Gastrocnemius medialis (tissue), 4 donors: ENCODE measurements around the gene DAD1. TPM values are rescaled to one million over a fixed set of nuclear protein-coding genes. Genes with fewer than 3 reads are reported as not detected.
"Not testable (repeated sequence)": the region's sequence is repeated elsewhere in the genome, so short reads cannot be mapped to it uniquely, and the experiment has no call there.

Source experiments
- ATAC-seq, 2 donors: fragments of 150-250 bp; one replicate each; pipeline ENCODE4 v1.9.1; 2016
- DNase-seq, 2 donors: peaks; one replicate each; pipeline ENCODE4 v3.0.0-alpha.2; 2019
- H3K27ac ChIP-seq, 4 donors: fragments of 200-600 bp; sonication (generic); 1 replicate in 1 of 4; 2 replicates in 3 of 4; pipeline ENCODE4 v1.5.1; 2016 to 2018; ENCODE audit warnings: mild to moderate bottlenecking in 2 of 4, moderate library complexity in 1 of 4
- H3K27me3 ChIP-seq, 3 donors: fragments of 200-600 bp; sonication (generic) in 2 of 3; 1 replicate in 1 of 3; 2 replicates in 2 of 3; pipeline versions ENCODE4 v1.5.1 to v1.6.0; 2016 to 2019; ENCODE audit warnings: mild to moderate bottlenecking in 1 of 3, moderate library complexity in 1 of 3
- H3K36me3 ChIP-seq, 2 donors: fragments of 200-600 bp; sonication (generic) in 1 of 2; one replicate each; pipeline ENCODE4 v1.5.1; 2017 to 2018
- H3K4me1 ChIP-seq, 2 donors: fragments of 200-600 bp; sonication (generic) in 1 of 2; one replicate each; pipeline ENCODE4 v1.5.1; 2016 to 2017; ENCODE audit warnings: mild to moderate bottlenecking in 2 of 2
- H3K4me3 ChIP-seq, 4 donors: fragments of 200-600 bp; sonication (generic) in 3 of 4; 1 replicate in 1 of 4; 2 replicates in 3 of 4; pipeline ENCODE4 v1.5.1; 2016 to 2019; ENCODE audit warnings: mild to moderate bottlenecking in 2 of 4
- H3K9me3 ChIP-seq, 3 donors: fragments of 200-600 bp; sonication (generic) in 2 of 3; 1 replicate in 1 of 3; 2 replicates in 2 of 3; pipeline ENCODE4 v1.5.1; 2016 to 2019
- POLR2A ChIP-seq, 2 donors: fragments of 450-650 bp; IDR thresholded peaks; one replicate each; pipeline ENCODE4 v1.6.1; 2017; ENCODE audit warnings: antibody characterized with exemption in 2 of 2, mild to moderate bottlenecking in 2 of 2, moderate library complexity in 2 of 2
- in situ Hi-C, 4 donors: fragments of 200-750 bp; cut with MboI; loops; one replicate each; pipeline versions ENCODE4 v1.15.0 to v1.8.0; 2017; ENCODE audit warnings: low sequenced_read_pairs in 4 of 4
- intact Hi-C: fragments of 100-400 bp; cut with DNase I; formaldehyde crosslinking; loops from one replicate; pipeline ENCODE4 v1.15.1; 2023; ENCODE audit warnings: low total_unique reads
- total RNA-seq, 4 donors: library from RNA; depleted of rRNA; stranded (reverse); fragments of >200 nt; gene quantifications; one replicate each; pipeline versions ENCODE4 v1.1.0 to v1.2.3, GENCODE V29; 2016
- TF ChIP-seq, protein P1 (sequence below), 5 experiments: fragments of 450-650 bp in 3 of 5; fragments of 200-600 bp in 2 of 5; sonication (generic) in 2 of 5; IDR thresholded peaks in 4 of 5; conservative IDR thresholded peaks in 1 of 5; 1 replicate in 4 of 5; 2 replicates in 1 of 5; pipeline ENCODE4 v1.5.1; 2016 to 2019; ENCODE audit warnings: antibody characterized with exemption in 5 of 5, mild to moderate bottlenecking in 3 of 5, moderate library complexity in 3 of 5

DAD1 gene
- total RNA-seq, 4 donors from 2014 or later: 155 to 257 (median 209) TPM

DNA sequence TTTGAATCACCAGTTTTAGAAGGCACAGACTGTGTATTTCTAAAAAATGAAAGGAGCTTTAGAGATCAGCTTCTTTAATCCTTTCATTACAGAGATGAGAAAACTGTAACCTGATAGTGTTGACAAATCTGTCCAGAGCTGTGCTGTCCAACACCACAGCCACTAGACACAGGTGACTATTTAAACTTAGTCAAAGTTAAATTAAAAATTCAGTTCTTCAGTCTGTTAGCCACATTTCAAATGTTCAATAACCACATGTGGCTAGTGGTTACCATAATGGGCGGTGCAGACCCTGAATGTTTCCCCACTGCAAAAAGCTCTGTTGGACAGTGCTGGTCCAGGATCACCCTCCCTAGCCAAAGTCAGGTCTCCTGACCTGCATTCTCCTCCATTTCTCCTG, 21.6 kb downstream of the DAD1 start:
- H3K36me3 ChIP-seq: peaks cover 0 to 9% of the 10 kb centered on the region in 2 donors

DNA sequence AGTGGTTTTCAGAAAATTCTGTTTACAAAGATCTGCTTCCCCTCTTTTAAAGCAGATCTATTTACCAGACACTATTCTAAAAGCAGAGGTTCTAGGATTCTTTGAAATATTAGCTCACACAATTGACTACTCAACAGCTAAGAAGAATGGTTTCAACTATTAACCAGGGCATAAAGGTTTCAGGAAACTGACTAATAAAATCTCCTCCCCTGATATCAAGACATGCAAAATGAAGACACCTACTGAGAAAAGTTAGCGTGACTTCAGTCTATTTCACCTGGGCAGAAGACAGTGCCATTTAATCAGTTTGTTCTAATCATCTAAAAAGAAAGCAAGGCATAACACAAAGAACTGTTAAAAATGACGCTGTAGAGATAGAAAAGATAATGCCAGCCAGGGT, 22.2 kb downstream of the DAD1 start:
- intact Hi-C loops: no loop called here
- peaks cover 0 to 4% of the 10 kb centered on the region in 2 donors for H3K36me3 ChIP-seq
- H3K4me1 ChIP-seq: peaks cover 26 to 41% of the 10 kb centered on the region in 2 donors
- H3K27me3 ChIP-seq: no peaks in the 10 kb centered on the region
- H3K27ac ChIP-seq: peak overlapping the region; percentile 44 to 65 (median 57)
- no peak for DNase-seq
- no peak for TF ChIP-seq POLR2A (IDR thresholded peaks at IDR 0.05)
- no peak for ATAC-seq
- in situ Hi-C loops: loop anchor here (5.0 to 25.0 kb wide), 4 partner anchors 78 to 295 kb away; partner anchors contain the start of genes LRP10 (in 1 of the 4) and OR6J1 (in 1 of the 4)
- no peaks in the 10 kb centered on the region for H3K9me3 ChIP-seq
- no peak overlapping the region for H3K4me3 ChIP-seq

More for the DNA sequence above, 21.6 kb downstream of the DAD1 start:
- no peak overlapping the region for H3K4me3 ChIP-seq
- ATAC-seq (peak; percentile 80 to 90), DNase-seq (no peak)
- H3K27ac ChIP-seq: peak overlapping the region; percentile 44 to 65 (median 57)
- in situ Hi-C loops: loop anchor here (5.0 to 25.0 kb wide), 4 partner anchors 77 to 295 kb away; partner anchors contain the start of genes LRP10 (in 1 of the 4) and OR6J1 (in 1 of the 4)
- no peaks in the 10 kb centered on the region for H3K9me3 ChIP-seq
- H3K27me3 ChIP-seq: no peaks in the 10 kb centered on the region
- TF ChIP-seq, protein P1, sequence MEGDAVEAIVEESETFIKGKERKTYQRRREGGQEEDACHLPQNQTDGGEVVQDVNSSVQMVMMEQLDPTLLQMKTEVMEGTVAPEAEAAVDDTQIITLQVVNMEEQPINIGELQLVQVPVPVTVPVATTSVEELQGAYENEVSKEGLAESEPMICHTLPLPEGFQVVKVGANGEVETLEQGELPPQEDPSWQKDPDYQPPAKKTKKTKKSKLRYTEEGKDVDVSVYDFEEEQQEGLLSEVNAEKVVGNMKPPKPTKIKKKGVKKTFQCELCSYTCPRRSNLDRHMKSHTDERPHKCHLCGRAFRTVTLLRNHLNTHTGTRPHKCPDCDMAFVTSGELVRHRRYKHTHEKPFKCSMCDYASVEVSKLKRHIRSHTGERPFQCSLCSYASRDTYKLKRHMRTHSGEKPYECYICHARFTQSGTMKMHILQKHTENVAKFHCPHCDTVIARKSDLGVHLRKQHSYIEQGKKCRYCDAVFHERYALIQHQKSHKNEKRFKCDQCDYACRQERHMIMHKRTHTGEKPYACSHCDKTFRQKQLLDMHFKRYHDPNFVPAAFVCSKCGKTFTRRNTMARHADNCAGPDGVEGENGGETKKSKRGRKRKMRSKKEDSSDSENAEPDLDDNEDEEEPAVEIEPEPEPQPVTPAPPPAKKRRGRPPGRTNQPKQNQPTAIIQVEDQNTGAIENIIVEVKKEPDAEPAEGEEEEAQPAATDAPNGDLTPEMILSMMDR (IDR thresholded peaks at IDR 0.05 in 4 of 5, conservative IDR thresholded peaks at IDR 0.05 in 1 of 5): no peak
- TF ChIP-seq POLR2A (IDR thresholded peaks at IDR 0.05): no peak
- intact Hi-C loops: no loop called here
- peaks cover 26 to 38% of the 10 kb centered on the region in 2 donors for H3K4me1 ChIP-seq

DNA sequence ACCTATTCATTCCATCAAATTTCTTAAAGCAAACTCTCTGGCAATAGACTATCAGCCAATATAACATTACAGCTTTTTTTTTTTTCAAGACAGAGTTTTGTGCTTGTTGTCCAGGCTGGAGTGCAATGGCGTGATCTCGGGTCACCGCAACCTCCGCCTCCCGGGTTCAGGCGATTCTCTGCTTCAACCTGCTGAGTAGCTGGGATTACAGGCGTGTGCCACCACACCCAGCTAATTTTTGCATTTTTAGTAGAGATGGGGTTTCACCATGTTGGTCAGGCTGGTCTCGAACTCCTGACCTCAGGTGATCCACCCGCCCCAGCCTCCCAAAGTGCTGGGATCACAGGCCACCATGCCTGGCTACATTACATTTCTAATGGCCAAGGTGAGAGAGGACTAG, 22.8 kb downstream of the DAD1 start:
- H3K4me3 ChIP-seq, H3K27me3 ChIP-seq, H3K36me3 ChIP-seq, H3K27ac ChIP-seq, ATAC-seq, DNase-seq, intact Hi-C loops, H3K9me3 ChIP-seq: not testable (repeated sequence)
- H3K4me1 ChIP-seq: peaks cover 26 to 42% of the 10 kb centered on the region in 2 donors
- in situ Hi-C loops: loop anchor here (5.0 to 25.0 kb wide), 4 partner anchors 79 to 296 kb away; partner anchors contain the start of genes LRP10 (in 1 of the 4) and OR6J1 (in 1 of the 4)

DNA sequence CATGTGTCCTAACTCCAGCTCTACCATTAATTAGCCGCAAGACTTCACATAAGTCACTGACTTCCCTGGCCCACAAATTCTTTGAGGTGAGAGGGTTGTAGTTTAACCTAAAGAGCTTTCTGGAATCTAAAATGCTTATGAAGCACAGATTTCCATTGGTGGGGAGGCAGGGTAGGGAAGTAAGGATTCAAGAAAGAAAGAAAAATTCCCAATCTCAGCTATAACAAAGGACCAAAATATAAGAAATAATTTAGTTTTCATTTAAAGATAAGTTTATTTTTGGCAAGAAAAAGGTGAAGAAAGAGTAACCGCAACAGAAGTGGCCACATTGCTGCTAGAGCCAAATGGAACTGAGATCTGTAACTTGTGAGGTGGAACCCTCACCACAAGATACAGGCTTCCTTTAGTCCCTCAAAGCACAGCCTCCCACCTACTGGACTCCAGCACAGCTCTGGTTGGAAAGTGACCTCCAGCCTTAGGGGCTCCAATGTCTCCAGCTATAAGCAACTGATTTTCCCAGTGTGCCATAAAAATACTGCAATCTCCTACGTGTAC, 23.6 kb downstream of the DAD1 start:
- DNase-seq: no peak
- Histone ChIP-seq H3K27me3 (no peaks in the 10 kb centered on the region), H3K27ac (no peak overlapping the region), H3K36me3 (no peaks in the 10 kb centered on the region), H3K4me1 (peaks cover 21 to 39% of the 10 kb centered on the region in 2 donors), H3K9me3 (no peaks in the 10 kb centered on the region), H3K4me3 (no peak overlapping the region)
- in situ Hi-C loops (loop anchor here (5.0 to 25.0 kb wide), 4 partner anchors 79 to 297 kb away; partner anchors contain the start of genes LRP10 (in 1 of the 4) and OR6J1 (in 1 of the 4)), intact Hi-C loops (no loop called here)
- no peak for ATAC-seq
- no peak for TF ChIP-seq POLR2A (IDR thresholded peaks at IDR 0.05)
- TF ChIP-seq, protein P1 (IDR thresholded peaks at IDR 0.05 in 4 of 5, conservative IDR thresholded peaks at IDR 0.05 in 1 of 5): no peak

DNA sequence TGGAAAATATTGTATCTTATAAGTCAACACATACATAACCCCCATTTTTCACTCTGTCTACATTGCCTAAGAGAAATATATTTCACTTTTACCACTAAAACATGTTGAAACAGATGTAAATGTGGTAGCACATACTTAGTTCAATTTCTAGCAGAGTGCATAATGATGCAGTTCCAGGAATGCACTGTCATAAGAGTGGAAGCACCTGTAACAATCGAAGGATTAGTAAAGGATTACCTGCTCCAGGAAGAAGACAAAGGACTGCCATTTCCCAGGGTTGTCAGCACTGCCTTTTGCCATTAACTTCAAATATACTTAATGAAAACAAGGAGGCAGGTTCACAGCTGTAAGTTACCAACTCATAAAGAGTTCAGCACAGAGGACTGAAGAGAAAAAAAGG, 24.6 kb downstream of the DAD1 start:
- no peak overlapping the region for H3K4me3 ChIP-seq
- no peaks in the 10 kb centered on the region for H3K36me3 ChIP-seq
- intact Hi-C loops: no loop called here
- ATAC-seq (no peak), DNase-seq (no peak)
- no peaks in the 10 kb centered on the region for H3K9me3 ChIP-seq
- H3K4me1 ChIP-seq: peaks cover 15 to 40% of the 10 kb centered on the region in 2 donors
- no peak for TF ChIP-seq POLR2A (IDR thresholded peaks at IDR 0.05)
- TF ChIP-seq, protein P1 (IDR thresholded peaks at IDR 0.05 in 4 of 5, conservative IDR thresholded peaks at IDR 0.05 in 1 of 5): no peak
- no peaks in the 10 kb centered on the region for H3K27me3 ChIP-seq
- in situ Hi-C loops: loop anchor here (10.0 to 25.0 kb wide), 3 partner anchors 80 to 298 kb away; partner anchors contain the start of genes LRP10 (in 1 of the 4) and OR6J1 (in 1 of the 4)
- H3K27ac ChIP-seq: no peak overlapping the region
